Aorta (tissue), 5 donors: ENCODE results near the gene PIP5KL1. TPM values are rescaled to one million over a fixed set of nuclear protein-coding genes. Genes with fewer than 3 reads are reported as not detected.
A peak's percentile ranks its signal among the peaks of the same experiment; 100 is the strongest.

Source experiments
- ATAC-seq: fragments of 200-7000 bp; cut with Tn5 transposase; one replicate; pipeline ENCODE4 v1.9.1; 2022; ENCODE audit warnings: moderate library complexity; ENCODE audit not compliant: low FRiP score
- DNase-seq, 2 donors: peaks; one replicate each; pipeline ENCODE4 v3.0.0-alpha.2; 2020
- H3K27ac ChIP-seq, 2 donors: one replicate each; pipeline ENCODE4 v1.5.1; 2013; ENCODE audit warnings: low read length in 2 of 2, mild to moderate bottlenecking in 2 of 2, moderate library complexity in 2 of 2, control low read depth in 1 of 2, inconsistent platforms in 1 of 2, low read depth in 1 of 2
- H3K27me3 ChIP-seq, 2 donors: one replicate each; pipeline ENCODE4 v1.6.1; 2013; ENCODE audit warnings: control low read depth in 1 of 2, low read length in 1 of 2, mild to moderate bottlenecking in 1 of 2, moderate library complexity in 1 of 2; ENCODE audit not compliant: insufficient read depth in 2 of 2, control insufficient read depth in 1 of 2
- H3K36me3 ChIP-seq, 2 donors: one replicate each; pipeline ENCODE4 v1.6.1; 2013; ENCODE audit warnings: control low read depth in 1 of 2, low read length in 1 of 2, mild to moderate bottlenecking in 1 of 2; ENCODE audit not compliant: insufficient read depth in 2 of 2, control insufficient read depth in 1 of 2
- H3K4me1 ChIP-seq, 2 donors: one replicate each; pipeline ENCODE4 v1.6.1; 2013; ENCODE audit warnings: low read length in 2 of 2, control low read depth in 1 of 2, mild to moderate bottlenecking in 1 of 2, moderate library complexity in 1 of 2; ENCODE audit not compliant: insufficient read depth in 2 of 2, control insufficient read depth in 1 of 2
- H3K4me3 ChIP-seq, 2 donors: one replicate each; pipeline ENCODE4 v1.5.1; 2013; ENCODE audit warnings: low read length in 2 of 2, control low read depth in 1 of 2, mild to moderate bottlenecking in 1 of 2
- H3K9me3 ChIP-seq: one replicate; pipeline ENCODE4 v1.6.1; 2013; ENCODE audit warnings: mild to moderate bottlenecking, low read length; ENCODE audit not compliant: control insufficient read depth
- WGBS, 2 donors: extraction: QIAGEN DNeasy Blood & Tissue Kit; methylation state at CpG; one replicate each; pipeline ENCODE4 v1.1.7; 2013; 5-methylcytosine and 5-hydroxymethylcytosine counted together
- intact Hi-C, 2 donors: fragments of 100-400 bp; cut with DNase I; formaldehyde crosslinking; loops; one replicate each; pipeline versions ENCODE4 v1.14.2 to v1.15.0; 2022
- polyA plus RNA-seq, 2 donors: library from polyadenylated mRNA; stranded (reverse); fragments of 200-250 nt; gene quantifications; one replicate each; pipeline ENCODE4 v1.2.3, GENCODE V29; 2013
- total RNA-seq, 2 donors: library from RNA; stranded (reverse); fragmentation: NEBNext Ultra II Directional; extraction: Animal tissue kit (Norgen Biotek cat#: 25700); gene quantifications; one replicate each; pipeline ENCODE4 v1.2.1, GENCODE V29; 2021
- donor health status: healthy with polysubstance abuse.
- donor health status: Bipolar disorder and iron deficiency.
- donor health status: DM: no; HTN: no; CAD: no.
- donor health status: DM: no; HTN: no; CAD: no.
- donor health status: DM: yes; HTN: yes; CAD: no.

PIP5KL1 gene
- total and polyA plus RNA-seq, 4 donors = 1.4 to 4.5 (median 3.0) TPM

GRCh38 chr9:127970401-127971313 is 40.1 kb upstream of the PIP5KL1 start:
- intact Hi-C loops = no loop called here
- peaks cover 0 to 4% of the 10 kb centered on the region in 2 donors for H3K4me1 ChIP-seq
- H3K27ac ChIP-seq = no peak overlapping the region
- no peaks in the 10 kb centered on the region for H3K9me3 ChIP-seq
- WGBS, 2 donors = 77 to 78% methylated on average over 16 of the region's 16 CpGs
- peak in 1 of 2 donors; percentile 44 for DNase-seq
- no peak overlapping the region for H3K4me3 ChIP-seq
- H3K27me3 ChIP-seq = no peaks in the 10 kb centered on the region
- H3K36me3 ChIP-seq = no peaks in the 10 kb centered on the region
- ATAC-seq = no peak

GRCh38 chr9:127968700-127969383 is 38.3 kb upstream of the PIP5KL1 start:
- Histone ChIP-seq H3K4me1 (no peaks in the 10 kb centered on the region), H3K27ac (no peak overlapping the region), H3K9me3 (no peaks in the 10 kb centered on the region), H3K27me3 (no peaks in the 10 kb centered on the region), H3K4me3 (no peak overlapping the region), H3K36me3 (no peaks in the 10 kb centered on the region)
- intact Hi-C loops = no loop called here
- DNase-seq (peak in 1 of 2 donors; percentile 60), ATAC-seq (no peak)
- 24 to 28% methylated on average over 10 of the region's 10 CpGs for WGBS, 2 donors

GRCh38 chr9:127968042-127968441 is 37.5 kb upstream of the PIP5KL1 start:
- no peaks in the 10 kb centered on the region for H3K9me3 ChIP-seq
- ATAC-seq (no peak), DNase-seq (peak in 1 of 2 donors; percentile 41)
- peaks cover 0 to 3% of the 10 kb centered on the region in 2 donors for H3K4me1 ChIP-seq
- H3K4me3 ChIP-seq = no peak overlapping the region
- H3K36me3 ChIP-seq = no peaks in the 10 kb centered on the region
- 80 to 88% methylated on average over 3 of the region's 3 CpGs for WGBS, 2 donors
- H3K27me3 ChIP-seq = no peaks in the 10 kb centered on the region
- intact Hi-C loops = no loop called here
- no peak overlapping the region for H3K27ac ChIP-seq

- intact Hi-C loops = no loop called here
- no peak overlapping the region for H3K4me3 ChIP-seq
- H3K27me3 ChIP-seq = no peaks in the 10 kb centered on the region
- H3K4me1 ChIP-seq = peaks cover 0 to 4% of the 10 kb centered on the region in 2 donors
- ATAC-seq (no peak), DNase-seq (peak in 1 of 2 donors; percentile 47)
- WGBS, 2 donors = 69 to 71% methylated on average over 9 of the region's 9 CpGs
- H3K9me3 ChIP-seq = no peaks in the 10 kb centered on the region
- H3K36me3 ChIP-seq = no peaks in the 10 kb centered on the region
- H3K27ac ChIP-seq = no peak overlapping the region
Observed at GRCh38 chr9:127967151-127967809, 36.7 kb upstream of the PIP5KL1 start.

- intact Hi-C loops = no loop called here
- peak overlapping the region in 1 of 2 donors; percentile 74 for H3K27ac ChIP-seq
- no peaks in the 10 kb centered on the region for H3K9me3 ChIP-seq
- DNase-seq = peak in 1 of 2 donors; percentile 41
- WGBS, 2 donors = 69 to 73% methylated on average over 8 of the region's 8 CpGs
- H3K27me3 ChIP-seq = no peaks in the 10 kb centered on the region
- H3K36me3 ChIP-seq = no peaks in the 10 kb centered on the region
- H3K4me1 ChIP-seq = peaks cover 0 to 4% of the 10 kb centered on the region in 2 donors
- H3K4me3 ChIP-seq = no peak overlapping the region
- no peak for ATAC-seq
Observed at GRCh38 chr9:127966416-127967150, 36.0 kb upstream of the PIP5KL1 start.

GRCh38 chr9:127965953-127966352 is 35.4 kb upstream of the PIP5KL1 start:
- intact Hi-C loops = loop anchor here in 1 of 2 donors (2.0 kb wide), 1 partner anchor 15 kb away; the partner anchor contains the start of gene EEIG1
- WGBS, 2 donors = 30 to 32% methylated on average over 6 of the region's 6 CpGs
- peaks cover 0 to 4% of the 10 kb centered on the region in 2 donors for H3K4me1 ChIP-seq
- no peaks in the 10 kb centered on the region for H3K27me3 ChIP-seq
- no peaks in the 10 kb centered on the region for H3K9me3 ChIP-seq
- DNase-seq = no peak
- ATAC-seq = peak; percentile 30
- peak overlapping the region; percentile 10 to 74 for H3K27ac ChIP-seq
- no peaks in the 10 kb centered on the region for H3K36me3 ChIP-seq
- H3K4me3 ChIP-seq = no peak overlapping the region

GRCh38 chr9:127963359-127964064 is 32.9 kb upstream of the PIP5KL1 start:
- whole genome bisulfite sequencing, 2 donors = 35 to 47% methylated on average over 19 of the region's 19 CpGs
- Histone ChIP-seq H3K9me3 (no peaks in the 10 kb centered on the region), H3K4me1 (peaks cover 0 to 4% of the 10 kb centered on the region in 2 donors), H3K36me3 (no peaks in the 10 kb centered on the region), H3K27ac (peak overlapping the region in 1 of 2 donors; percentile 53), H3K4me3 (no peak overlapping the region), H3K27me3 (no peaks in the 10 kb centered on the region)
- ATAC-seq (peak; percentile 8), DNase-seq (no peak)
- intact Hi-C loops = loop anchor here in 1 of 2 donors (2.0 kb wide), 1 partner anchor 17 kb away; the partner anchor contains the start of gene EEIG1
